CD14-positive monocyte (primary cell): Measurements from ENCODE around the gene SUN5. TPM values are rescaled to one million over a fixed set of nuclear protein-coding genes. Genes with fewer than 3 reads are reported as not detected.

Experiments used
- DNase-seq, 3 donors: peaks; one replicate each; pipeline ENCODE4 v3.0.0-alpha.2; 2011 to 2022
- H2AFZ ChIP-seq: 2 replicates; pipeline ENCODE4 v1.6.0; 2012; ENCODE audit warnings: mild to moderate bottlenecking, low read depth, low read length, inconsistent platforms; ENCODE audit not compliant: insufficient read depth, poor library complexity, severe bottlenecking
- H3K27ac ChIP-seq, 2 donors: 1 replicate in 1 of 2; 2 replicates in 1 of 2; pipeline ENCODE4 v1.5.1; 2012 to 2013; ENCODE audit warnings: low read length in 2 of 2, control low read depth in 1 of 2, inconsistent platforms in 1 of 2, low read depth in 1 of 2, mild to moderate bottlenecking in 1 of 2
- H3K27me3 ChIP-seq, 2 donors: one replicate each; pipeline versions ENCODE4 v1.6.0 to v1.6.1; 2011 to 2013; ENCODE audit warnings: low read length in 2 of 2; ENCODE audit not compliant: control insufficient read depth in 2 of 2, insufficient read depth in 2 of 2
- H3K36me3 ChIP-seq, 2 donors: replicated peaks in 1 of 2; 1 replicate in 1 of 2; 2 replicates in 1 of 2; pipeline versions ENCODE4 v1.5.1 to v1.6.1; 2012 to 2013; ENCODE audit warnings: low read length in 2 of 2, control low read depth in 1 of 2, inconsistent platforms in 1 of 2, mild to moderate bottlenecking in 1 of 2; ENCODE audit not compliant: insufficient read depth in 2 of 2, control insufficient read depth in 1 of 2
- H3K4me1 ChIP-seq, 2 donors: 1 replicate in 1 of 2; 2 replicates in 1 of 2; pipeline versions ENCODE4 v1.5.1 to v1.6.1; 2012 to 2013; ENCODE audit warnings: low read length in 2 of 2, control low read depth in 1 of 2, inconsistent platforms in 1 of 2, mild to moderate bottlenecking in 1 of 2, moderate library complexity in 1 of 2; ENCODE audit not compliant: insufficient read depth in 2 of 2, control insufficient read depth in 1 of 2
- H3K4me2 ChIP-seq: replicated peaks from 2 replicates; pipeline ENCODE3; 2012; ENCODE audit warnings: low read length, moderate library complexity, mild to moderate bottlenecking; ENCODE audit not compliant: poor library complexity, severe bottlenecking; ENCODE audit errors: extremely low read depth
- H3K4me3 ChIP-seq, 3 experiments: fragments of 200-600 bp in 1 of 3; sonication (generic) in 1 of 3; replicated peaks in 1 of 3; 1 replicate in 2 of 3; 2 replicates in 1 of 3; pipeline ENCODE4 v1.5.1; 2011 to 2013; ENCODE audit warnings: low read length in 3 of 3, mild to moderate bottlenecking in 3 of 3, control low read depth in 2 of 3, low read depth in 2 of 3, inconsistent platforms in 1 of 3, moderate library complexity in 1 of 3
- H3K79me2 ChIP-seq: 2 replicates; pipeline ENCODE4 v1.6.0; 2012; ENCODE audit warnings: mild to moderate bottlenecking, control low read depth, inconsistent platforms, low read length, moderate library complexity; ENCODE audit not compliant: insufficient read depth
- H3K9ac ChIP-seq: 2 replicates; pipeline ENCODE4 v1.6.0; 2017; ENCODE audit warnings: low read length, mild to moderate bottlenecking; ENCODE audit not compliant: insufficient read depth, poor library complexity, severe bottlenecking
- H3K9me3 ChIP-seq, 2 donors: replicated peaks in 1 of 2; 1 replicate in 1 of 2; 2 replicates in 1 of 2; pipeline versions ENCODE4 v1.5.1 to v1.6.1; 2012 to 2013; ENCODE audit warnings: low read length in 2 of 2, control low read depth in 1 of 2; ENCODE audit not compliant: control insufficient read depth in 1 of 2, insufficient read depth in 1 of 2
- H4K20me1 ChIP-seq: 2 replicates; pipeline ENCODE4 v1.6.0; 2012; ENCODE audit warnings: mild to moderate bottlenecking, low read length, control low read depth, moderate library complexity; ENCODE audit not compliant: insufficient read depth
- H3K27ac Mint-ChIP-seq, 7 donors: one replicate each; pipeline ENCODE4 v1.8.0; 2020; ENCODE audit warnings: mild to moderate bottlenecking in 7 of 7, mixed read lengths in 7 of 7, moderate library complexity in 6 of 7, inconsistent platforms in 2 of 7
- H3K27me3 Mint-ChIP-seq, 3 donors: one replicate each; pipeline ENCODE4 v1.8.0; 2021 to 2022; ENCODE audit warnings: low read depth in 3 of 3, mild to moderate bottlenecking in 3 of 3, mixed read lengths in 3 of 3, moderate library complexity in 3 of 3, inconsistent platforms in 1 of 3
- H3K36me3 Mint-ChIP-seq, 2 donors: one replicate each; pipeline ENCODE4 v1.8.0; 2020; ENCODE audit warnings: mixed read lengths in 2 of 2, inconsistent platforms in 1 of 2, mild to moderate bottlenecking in 1 of 2
- H3K4me1 Mint-ChIP-seq: one replicate; pipeline ENCODE4 v1.8.0; 2020; ENCODE audit warnings: mild to moderate bottlenecking, mixed read lengths
- H3K4me3 Mint-ChIP-seq, 2 donors: one replicate each; pipeline ENCODE4 v1.8.0; 2020; ENCODE audit warnings: mild to moderate bottlenecking in 2 of 2, mixed read lengths in 2 of 2, moderate library complexity in 1 of 2
- H3K9me3 Mint-ChIP-seq, 7 donors: one replicate each; pipeline ENCODE4 v1.8.0; 2020 to 2022; ENCODE audit warnings: mixed read lengths in 7 of 7, mild to moderate bottlenecking in 6 of 7, moderate library complexity in 6 of 7, inconsistent platforms in 2 of 7
- CTCF ChIP-seq: fragments of 200-600 bp; IDR thresholded peaks from one replicate; pipeline ENCODE4 v1.8.0; 2022; ENCODE audit warnings: antibody characterized with exemption, mild to moderate bottlenecking
- WGBS: methylation state at CpG from one replicate; pipeline ENCODE4 v1.1.5; 2013; ENCODE audit warnings: missing lambda C conversion rate; ENCODE audit not compliant: insufficient coverage; 5-methylcytosine and 5-hydroxymethylcytosine counted together
- intact Hi-C, 2 donors: fragments of 100-400 bp; cut with micrococcal nuclease; formaldehyde crosslinking; loops; one replicate each; pipeline versions ENCODE4 v1.15.0 to v1.15.1; 2023
- polyA plus RNA-seq, 3 donors: library from polyadenylated mRNA; depleted of rRNA in 1 of 3; unstranded in 2 of 3; stranded (reverse) in 1 of 3; fragments of 300-500 nt in 2 of 3; fragments of >200 nt in 1 of 3; fragmentation: Illumina TruSeq in 2 of 3; gene quantifications; 1 replicate in 2 of 3; 2 replicates in 1 of 3; pipeline ENCODE4 v1.2.3, GENCODE V29; 2012 to 2021

SUN5 gene
- polyA plus RNA-seq, 3 donors: not detected

GRCh38 chr20:33024243-33024560 is 20.0 kb upstream of the SUN5 start:
- no peak overlapping the region for H3K4me2 ChIP-seq
- H3K27me3 ChIP-seq: no peaks in the 10 kb centered on the region
- intact Hi-C loops: no loop called here
- DNase-seq: no peak
- H3K36me3 Mint-ChIP-seq: no peaks in the 10 kb centered on the region
- peaks cover 0 to 3% (median 0%) of the 10 kb centered on the region in 3 donors for H3K27me3 Mint-ChIP-seq
- 80% methylated on average over 1 of the region's 1 CpG for WGBS
- H3K36me3 ChIP-seq: no peaks in the 10 kb centered on the region
- H3K79me2 ChIP-seq: no peaks in the 10 kb centered on the region
- no peak overlapping the region for H3K9ac ChIP-seq
- no peaks in the 10 kb centered on the region for H3K9me3 ChIP-seq
- no peak overlapping the region for H2AFZ ChIP-seq
- no peak overlapping the region for H3K27ac ChIP-seq
- no peak for TF ChIP-seq CTCF
- no peaks in the 10 kb centered on the region for H4K20me1 ChIP-seq
- no peaks in the 10 kb centered on the region for H3K9me3 Mint-ChIP-seq
- no peak overlapping the region for H3K27ac Mint-ChIP-seq
- no peaks in the 10 kb centered on the region for H3K4me1 Mint-ChIP-seq
- H3K4me3 ChIP-seq: no peak overlapping the region
- no peaks in the 10 kb centered on the region for H3K4me1 ChIP-seq
- no peak overlapping the region for H3K4me3 Mint-ChIP-seq

GRCh38 chr20:33023439-33024242 is 19.4 kb upstream of the SUN5 start:
- WGBS: 76% methylated on average over 5 of the region's 6 CpGs

More at GRCh38 chr20:33023439-33024242, 19.4 kb upstream of the SUN5 start:
- Histone ChIP-seq H3K4me1 (no peaks in the 10 kb centered on the region), H3K27ac (no peak overlapping the region), H3K79me2 (no peaks in the 10 kb centered on the region), H2AFZ (no peak overlapping the region), H3K27me3 (no peaks in the 10 kb centered on the region), H4K20me1 (no peaks in the 10 kb centered on the region), H3K9me3 (no peaks in the 10 kb centered on the region), H3K4me3 (no peak overlapping the region), H3K36me3 (no peaks in the 10 kb centered on the region), H3K9ac (no peak overlapping the region), H3K4me2 (no peak overlapping the region)
- no peak for DNase-seq
- no peak overlapping the region for H3K27ac Mint-ChIP-seq
- no peaks in the 10 kb centered on the region for H3K36me3 Mint-ChIP-seq
- no peaks in the 10 kb centered on the region for H3K4me1 Mint-ChIP-seq
- intact Hi-C loops: no loop called here
- H3K4me3 Mint-ChIP-seq: no peak overlapping the region
- H3K9me3 Mint-ChIP-seq: no peaks in the 10 kb centered on the region
- TF ChIP-seq CTCF: no peak
- peaks cover 0 to 3% (median 1%) of the 10 kb centered on the region in 3 donors for H3K27me3 Mint-ChIP-seq
